DMS 273 (cell line): ENCODE results near the gene SCO2.

Source experiments
- DNase-seq: peaks from one replicate; lab custom pipeline; 2025; ENCODE audit not compliant: unreplicated experiment; lab: John Stamatoyannopoulos, UW

Gene SCO2

DNA sequence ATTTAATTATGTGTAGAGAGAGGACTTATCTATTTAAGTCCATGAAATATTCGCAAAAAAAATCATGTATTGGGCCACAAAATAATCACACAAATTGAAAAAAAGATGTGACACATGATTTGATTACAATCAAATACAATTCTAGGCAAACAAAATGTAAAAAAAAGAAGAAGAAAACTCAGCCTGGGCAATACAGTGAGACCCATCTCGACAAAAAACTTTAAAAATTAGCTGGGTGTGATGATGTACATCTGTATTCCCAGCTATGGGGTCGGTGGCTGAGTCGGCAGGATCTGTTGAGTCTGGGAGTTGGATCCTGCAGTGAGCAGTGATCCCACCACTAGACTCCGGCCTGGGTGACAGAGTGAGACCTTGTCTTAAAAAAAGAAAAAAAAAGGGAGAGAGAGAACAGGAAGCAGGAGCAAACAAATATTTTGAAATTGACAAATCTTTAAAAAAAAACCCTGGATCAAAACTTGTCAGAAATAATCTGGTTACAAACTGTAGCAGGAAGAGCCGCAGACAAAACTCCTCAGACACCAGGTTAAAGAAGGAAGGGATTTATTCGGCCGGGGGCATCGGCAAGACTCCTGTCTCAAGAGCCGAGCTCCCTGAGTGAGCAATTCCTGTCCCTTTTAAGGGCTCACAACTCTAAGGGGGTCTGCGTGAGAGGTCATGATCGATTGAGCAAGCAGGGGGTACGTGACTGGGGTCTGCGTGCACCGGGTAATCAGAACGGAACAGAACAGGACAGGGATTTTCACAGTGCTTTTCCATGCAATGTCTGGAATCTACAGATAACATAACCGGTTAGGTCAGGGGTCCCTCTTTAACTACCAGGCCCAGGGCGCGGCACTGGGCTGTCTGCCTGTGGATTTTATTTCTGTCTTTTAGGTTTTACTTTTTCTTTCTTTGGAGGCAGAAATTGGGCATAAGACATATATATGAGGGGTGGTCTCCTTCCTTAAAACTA lies 7.7 kb upstream of the SCO2 start:
- DNase-seq: no peak

DNA sequence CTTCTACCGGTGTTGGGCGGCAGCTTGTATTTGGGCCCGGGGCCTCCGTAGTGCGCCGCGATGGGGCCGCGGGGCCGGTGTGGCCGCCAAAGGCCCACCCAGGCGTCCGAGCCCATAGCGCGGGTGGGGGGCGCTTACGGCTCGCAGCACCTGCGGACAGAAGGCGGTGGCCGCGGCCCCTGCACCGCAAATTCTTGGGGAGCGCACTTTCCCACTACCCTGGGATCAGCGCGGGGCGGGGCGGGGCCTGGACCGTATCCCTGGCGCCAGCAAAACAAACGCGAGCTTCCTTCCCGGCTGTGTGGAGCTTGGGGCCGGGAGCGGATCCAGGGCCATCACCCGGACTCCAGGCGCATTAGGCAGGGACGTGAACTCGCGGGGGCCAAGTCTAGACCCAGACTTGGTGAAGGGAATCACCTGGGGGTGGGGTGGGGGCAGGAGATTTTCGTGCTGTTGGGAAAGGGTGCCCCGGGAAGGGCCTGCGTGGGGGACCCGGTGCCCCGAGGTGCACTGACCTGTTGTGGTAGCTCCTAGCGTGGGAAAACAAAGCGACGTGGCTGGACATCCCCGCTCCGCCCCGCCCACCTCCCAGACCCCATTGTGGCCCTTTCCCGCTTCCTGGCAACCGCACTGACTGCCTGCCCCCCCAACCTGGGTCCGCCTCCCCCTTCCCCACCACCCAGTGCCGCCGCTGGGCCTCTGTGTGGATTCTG lies 6.7 kb upstream of the SCO2 start:
- peak; percentile 45 for DNase-seq

DNA sequence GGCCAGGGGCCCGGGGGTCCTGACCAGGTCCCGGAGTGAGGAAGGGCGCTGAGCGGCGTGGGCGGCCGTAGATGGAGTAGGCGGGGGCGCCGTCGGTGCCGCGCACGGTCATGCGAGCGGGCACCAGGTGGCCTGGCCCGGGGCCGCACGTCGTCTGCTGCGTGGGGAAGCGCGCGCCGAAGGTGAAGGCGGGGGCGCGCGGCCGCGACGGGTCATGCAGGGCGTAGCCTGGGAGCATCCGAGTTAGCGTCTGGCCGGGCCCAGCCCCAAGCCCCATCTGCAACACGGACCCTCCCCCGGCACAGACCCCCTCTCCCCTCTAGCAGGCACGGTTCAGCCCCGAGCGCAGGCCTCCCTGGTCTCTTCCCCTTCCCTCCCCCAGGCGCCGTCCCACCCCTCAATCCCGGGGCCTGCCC lies 6.2 kb upstream of the SCO2 start:
- DNase-seq: peak; percentile 51

DNA sequence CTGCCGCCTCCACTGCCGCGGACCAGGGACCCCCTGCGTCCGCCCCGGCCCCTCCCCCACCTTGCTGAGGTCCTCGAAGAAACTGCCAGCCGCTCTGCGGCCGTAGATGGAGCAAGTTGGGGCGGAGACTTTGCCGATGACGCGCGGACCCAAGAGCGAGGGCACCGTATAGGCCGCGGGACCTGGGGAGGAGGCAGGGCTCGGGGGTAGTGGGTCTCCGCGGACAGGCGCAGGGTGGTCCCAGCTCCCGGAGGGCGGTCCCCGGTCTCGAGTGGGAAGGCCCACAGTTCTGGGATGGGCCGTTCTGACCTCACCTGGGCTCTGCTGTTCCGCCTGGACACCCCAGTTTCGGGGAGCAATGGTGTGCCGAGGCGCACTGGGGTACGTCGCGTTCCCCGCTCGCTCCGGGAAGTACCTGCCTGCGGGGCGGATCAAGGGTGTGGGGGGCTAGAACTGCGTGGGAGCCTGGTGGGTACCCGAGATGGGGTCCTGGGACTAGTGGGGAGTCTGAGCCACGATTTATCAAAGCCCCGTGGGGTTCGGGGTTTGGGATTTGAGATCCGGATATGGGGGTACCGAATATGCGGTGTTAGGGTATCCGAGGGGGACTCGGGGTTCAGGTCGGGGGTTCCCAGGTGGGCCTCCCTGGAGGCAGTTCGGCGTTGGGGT lies 5.6 kb upstream of the SCO2 start:
- peak; percentile 76 for DNase-seq

DNA sequence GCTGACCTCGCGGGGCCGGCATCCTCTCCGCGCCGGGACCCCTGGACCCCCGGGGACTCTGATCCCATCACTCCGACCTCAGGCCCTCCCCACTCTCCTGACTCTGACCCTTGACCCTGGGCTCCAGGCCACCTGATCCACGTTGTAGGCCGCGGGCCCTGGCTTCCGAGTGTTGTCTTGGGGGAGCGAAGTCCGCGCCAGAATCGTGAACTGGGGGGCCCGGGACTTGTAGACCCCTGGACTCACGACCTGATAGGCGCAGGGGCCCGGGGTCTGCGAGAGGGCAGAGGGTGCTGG lies 5.1 kb upstream of the SCO2 start:
- DNase-seq: no peak

DNA sequence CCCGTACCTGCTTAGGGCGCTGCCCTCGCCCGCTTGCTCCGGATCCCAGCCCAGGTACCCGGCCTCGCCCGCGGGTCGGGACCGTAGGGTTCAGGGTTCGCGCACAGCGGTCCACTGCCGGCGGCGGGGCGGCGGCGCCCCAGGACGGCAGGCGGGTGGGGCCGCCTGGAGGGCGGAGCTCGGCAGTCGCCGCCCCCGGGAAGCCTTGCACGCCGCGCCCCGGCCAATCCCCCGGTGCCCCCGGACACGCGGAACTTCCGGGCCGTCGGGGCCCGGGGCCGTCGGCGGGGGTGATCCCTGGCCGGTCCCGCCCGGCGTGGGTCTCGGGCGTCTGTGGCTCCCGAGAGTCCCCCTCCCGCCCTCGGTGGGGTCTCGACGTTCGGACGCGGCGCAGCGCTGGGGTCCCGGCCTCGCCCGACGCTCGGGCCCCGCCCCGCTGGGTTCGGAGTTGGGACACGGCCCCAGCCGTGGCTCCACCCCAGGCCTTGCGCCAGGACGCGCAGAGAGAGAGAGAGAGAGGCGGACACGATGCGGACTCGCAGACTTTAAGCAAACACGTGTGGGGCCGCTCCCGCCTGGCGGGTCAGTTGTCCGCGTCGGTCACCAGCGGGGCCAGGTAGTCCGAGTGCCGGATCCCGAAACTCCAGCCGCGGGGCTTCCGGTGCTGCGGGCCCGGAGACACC lies 4.6 kb upstream of the SCO2 start, which contains the start of gene TYMP:
TSS of gene TYMP (minus strand) at position 116 of the 683 bp plus-strand sequence. CDS start 303 bp downstream, outside the sequence.
- DNase-seq: peak; percentile 63

DNA sequence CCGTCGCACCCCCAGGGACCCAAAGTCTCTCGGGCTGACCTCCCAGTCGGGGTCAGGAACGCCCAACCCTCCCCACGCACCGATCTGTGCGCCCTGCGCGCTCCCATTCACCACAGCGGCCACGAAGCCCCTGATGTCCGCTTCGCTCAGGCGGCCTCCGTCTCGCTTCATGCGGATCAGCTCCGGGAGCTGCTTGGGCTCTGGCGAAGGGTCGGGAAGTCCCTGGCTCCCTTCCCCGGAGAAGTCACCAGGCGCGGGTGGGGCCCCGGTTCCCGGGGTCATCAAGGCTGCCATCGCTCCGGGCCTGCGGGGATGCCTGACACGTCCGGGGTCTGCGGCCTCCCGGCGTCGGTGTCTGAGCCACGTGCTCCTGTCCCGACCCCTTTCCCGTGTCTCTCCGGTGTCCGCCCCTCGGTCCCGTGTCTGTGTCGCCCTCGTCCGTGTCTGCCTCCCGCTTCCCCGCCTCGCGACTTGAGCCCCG lies 4.1 kb upstream of the SCO2 start:
- peak; percentile 43 for DNase-seq

DNA sequence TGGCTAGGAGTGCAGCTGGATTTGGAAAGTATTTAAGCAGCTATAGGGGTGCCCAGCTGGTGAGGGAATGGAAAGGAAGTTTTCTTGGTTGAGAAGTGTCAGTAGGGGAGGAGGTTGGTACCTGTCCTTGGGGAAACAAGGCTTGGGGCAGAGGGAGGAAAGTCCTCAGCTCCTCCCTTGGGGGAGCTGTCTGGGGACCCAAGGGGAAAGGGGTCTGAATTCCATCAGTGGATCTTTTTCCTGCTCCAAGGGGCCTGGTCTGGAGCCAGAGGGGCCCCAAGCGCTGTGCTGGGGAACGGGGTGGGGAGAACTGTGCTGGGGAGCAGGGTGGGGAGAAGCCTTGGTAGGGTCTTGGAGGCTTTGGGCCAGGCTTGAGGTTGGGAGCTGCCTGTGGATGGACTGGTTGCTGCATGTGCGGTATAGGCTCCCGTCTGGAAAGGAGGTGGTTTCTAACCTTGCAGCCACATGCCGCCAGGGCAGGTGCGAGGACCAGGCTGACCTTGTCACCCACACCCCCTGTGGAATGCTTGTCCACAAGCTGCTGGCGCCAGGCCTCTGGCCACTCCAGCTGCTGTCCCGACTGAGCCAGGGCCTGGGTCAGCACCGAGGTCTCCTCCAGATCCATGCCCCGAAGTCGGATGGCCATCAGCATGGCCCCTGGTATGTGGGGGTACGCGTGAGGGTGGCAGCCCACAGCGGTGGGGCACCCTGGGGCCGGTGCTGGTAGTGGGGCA lies 3.5 kb upstream of the SCO2 start:
- no peak for DNase-seq

DNA sequence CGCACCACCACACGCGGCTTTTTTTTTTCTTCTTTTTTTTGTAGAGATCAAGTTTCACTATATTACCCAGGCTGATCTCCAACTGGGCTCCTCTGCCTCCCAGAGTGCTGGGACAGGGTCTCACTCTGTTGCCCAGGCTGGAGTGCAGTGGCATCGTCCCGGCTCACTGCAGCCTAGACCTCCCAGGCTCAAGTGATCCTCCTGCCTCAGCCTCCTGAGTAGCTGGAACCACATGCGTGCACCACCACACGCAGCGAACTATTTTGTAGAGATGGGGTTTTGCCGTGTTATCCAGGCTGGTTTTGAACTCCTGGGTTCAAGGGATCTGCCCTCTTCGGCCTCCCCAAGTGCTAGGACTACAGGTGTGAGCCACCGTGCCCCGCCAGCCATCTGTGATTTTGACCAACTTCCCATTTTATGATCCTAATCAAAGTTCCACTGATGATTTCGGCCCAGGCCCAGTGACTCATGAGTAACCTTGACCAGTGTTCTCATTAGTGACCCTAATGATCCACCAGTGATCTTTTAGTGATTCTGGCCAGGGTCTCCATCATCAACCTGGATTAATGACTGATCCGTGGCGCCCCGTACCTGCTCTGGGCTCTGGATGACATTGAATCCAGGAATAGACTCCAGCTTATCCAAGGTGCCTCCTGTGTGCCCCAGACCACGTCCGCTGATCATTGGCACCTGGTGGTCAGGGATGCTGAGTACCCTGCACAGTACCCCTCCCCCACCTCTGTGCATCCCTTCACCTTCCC lies 2.7 kb upstream of the SCO2 start:
- DNase-seq: no peak

DNA sequence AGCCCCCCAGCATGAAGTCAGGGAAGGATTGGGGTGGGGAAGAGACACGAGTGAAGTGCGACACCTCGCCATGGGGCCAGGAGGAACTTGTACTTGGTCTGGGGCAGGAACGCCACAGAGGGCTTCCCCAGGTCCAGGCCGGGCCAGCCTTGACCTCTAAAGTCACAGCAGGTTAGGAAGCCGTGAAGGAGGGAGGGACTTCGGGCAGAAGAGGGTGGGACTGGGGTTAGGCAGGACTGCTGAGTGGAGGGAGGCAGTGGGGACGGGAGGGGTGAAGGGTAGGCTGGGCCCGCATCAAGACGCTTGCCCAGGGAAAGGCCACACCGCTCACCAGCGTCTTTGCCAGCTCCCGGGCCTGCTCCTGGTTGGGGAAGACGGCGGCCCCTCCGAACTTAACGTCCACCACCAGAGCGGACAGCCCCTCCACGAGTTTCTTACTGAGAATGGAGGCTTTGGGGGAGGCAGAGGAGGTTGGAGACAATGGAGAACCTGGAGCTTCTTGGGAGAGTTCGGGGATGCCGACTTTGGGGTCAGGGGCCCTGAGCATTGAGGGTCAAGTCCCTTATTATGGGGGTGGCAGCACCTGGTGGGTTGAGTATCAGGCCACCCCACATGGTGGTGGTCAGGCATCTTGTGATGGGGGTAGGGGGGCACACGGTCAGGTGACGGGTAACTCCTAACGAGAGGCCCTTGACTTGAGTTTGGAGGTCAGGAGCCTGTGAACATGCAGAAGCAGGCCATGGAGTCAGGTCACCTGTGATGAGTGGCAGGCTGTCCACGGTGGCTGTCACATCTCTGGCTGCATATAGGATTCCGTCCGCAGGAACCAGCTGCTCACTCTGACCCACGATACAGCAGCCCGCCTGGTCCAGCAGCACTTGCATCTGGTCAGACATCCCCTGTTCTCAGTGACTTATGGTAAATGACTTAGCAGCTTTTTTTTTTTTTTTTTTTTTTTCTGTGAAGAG lies 1.7 kb upstream of the SCO2 start:
- peak; percentile 27 for DNase-seq

DNA sequence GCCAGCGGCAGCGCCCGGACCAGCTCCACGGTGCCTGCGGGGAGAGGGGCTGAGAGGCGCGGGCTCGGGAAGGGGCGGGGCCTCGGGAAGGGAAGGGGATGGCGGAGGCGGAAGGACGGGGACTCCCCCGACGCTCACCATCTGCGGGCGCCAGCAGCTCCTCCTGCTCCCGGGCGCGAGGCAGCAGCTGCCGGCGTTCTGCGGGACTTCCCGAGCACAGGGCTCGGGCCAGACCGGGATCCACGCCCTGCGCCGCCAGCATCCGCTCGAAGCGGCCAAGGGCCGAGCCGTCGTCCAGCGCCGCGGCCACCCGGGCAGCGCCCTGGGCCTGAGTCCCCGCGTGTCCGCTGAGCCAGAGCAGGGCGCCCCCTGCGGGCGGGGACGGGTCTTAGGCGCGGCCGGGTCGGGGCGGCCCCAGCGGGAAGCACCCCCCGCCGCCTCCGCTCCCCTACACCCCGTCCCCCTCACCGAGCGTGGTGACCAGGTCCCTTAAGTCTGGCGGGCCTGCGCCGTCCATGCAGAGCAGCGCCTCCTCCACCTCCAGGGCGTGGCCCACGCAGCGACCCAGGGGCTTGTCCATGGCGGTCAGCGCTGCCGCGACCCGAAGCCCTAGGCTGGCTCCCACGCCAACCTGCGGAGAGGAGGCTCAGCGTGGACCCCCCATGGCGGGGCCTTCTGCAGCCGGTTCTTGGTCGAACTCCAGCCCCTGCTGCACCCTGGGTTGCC lies 873 bp upstream of the SCO2 start:
- DNase-seq: peak; percentile 91

DNA sequence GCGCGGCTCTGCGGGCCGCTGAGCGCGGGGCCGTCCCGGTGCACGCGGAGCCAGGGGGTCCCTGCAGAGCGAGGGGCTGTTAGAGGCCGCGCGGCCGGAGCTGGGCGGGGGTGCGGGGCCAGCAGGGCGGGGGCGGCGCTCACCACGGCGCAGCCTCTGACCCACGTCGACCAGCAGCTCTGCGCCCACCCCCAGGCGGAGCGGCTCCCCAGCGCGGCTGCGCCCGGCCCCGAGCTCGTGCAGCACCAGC lies 385 bp upstream of the SCO2 start:
- no peak for DNase-seq

DNA sequence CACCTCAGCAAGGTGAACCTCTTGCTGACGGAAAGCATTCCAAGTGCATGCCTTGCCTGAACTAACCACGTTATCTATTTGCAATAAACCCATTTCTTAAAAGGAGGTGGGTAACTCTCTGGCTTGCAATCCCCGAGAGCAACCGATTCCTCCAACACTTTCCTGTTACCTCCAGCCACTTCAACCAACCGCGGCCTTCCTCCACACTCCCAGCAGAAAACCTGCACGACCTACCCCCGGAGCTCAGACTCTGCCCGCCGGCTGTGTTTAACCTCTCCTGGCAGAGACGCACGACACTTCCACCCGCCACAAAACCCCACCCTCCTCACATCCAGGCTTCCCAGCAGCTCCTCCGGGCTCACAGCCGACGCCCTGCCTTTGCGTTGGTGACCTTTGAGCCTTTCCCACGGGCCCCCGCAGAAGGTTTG lies 708 bp downstream of the SCO2 start:
- DNase-seq: peak; percentile 63

DNA sequence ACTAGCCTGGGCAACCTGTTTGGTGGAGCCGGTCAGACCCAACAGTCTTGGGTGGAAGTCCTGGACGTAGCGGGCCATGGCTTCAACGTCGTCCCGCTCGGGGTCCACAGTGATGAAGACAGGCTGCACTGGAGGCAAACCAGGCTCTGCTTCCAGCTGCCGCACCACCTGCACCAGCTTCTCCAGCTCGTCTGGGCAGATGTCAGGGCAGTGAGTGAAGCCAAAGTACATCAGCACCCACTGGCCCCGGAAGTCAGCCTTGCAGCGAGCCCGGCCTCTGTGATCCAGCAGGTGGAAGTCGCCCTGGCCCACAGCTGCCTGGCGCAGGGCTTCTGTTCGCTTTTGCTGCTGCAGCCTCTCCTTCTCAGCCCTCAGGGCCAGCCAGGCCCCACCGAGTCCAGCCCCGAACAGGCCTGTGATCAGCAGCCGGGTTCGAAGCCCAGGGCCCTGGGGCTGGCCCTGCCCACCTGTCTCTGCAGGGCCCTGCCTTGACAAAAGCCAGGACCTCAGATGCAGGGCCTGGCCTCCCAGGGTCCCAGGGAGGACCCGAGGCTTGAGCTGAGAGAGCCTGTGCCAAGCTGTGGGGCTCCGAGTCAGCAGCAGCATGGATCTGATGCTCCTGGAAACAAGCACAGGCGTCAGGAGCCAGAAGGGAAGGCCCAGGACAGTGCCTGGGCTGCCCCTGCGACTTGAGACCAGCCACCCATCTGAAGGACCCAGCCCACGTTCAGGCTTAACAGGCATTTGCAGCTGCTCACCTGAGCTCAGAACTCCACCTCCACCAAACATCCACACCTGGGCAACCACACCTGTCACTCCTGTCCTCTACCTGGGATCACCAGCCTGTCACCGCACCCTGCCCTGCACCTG lies 1.4 kb downstream of the SCO2 start:
- DNase-seq: peak; percentile 74

DNA sequence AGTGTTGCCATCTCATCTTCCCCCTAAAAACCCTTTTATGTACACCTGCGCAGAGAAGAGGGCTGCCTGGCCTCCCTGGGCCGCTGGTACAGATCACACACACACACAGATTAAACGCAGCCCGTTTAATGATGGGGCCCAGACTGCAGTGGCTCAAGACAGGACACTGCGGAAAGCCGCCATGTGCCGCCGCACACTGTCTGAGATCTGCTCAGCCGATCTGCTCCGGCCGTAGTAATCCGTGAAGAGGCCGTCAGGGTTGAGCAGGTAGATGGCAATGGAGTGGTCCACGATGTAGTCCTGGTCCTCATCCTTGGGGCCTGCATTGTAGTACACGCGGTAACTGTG lies 2.0 kb downstream of the SCO2 start:
- DNase-seq: no peak

DNA sequence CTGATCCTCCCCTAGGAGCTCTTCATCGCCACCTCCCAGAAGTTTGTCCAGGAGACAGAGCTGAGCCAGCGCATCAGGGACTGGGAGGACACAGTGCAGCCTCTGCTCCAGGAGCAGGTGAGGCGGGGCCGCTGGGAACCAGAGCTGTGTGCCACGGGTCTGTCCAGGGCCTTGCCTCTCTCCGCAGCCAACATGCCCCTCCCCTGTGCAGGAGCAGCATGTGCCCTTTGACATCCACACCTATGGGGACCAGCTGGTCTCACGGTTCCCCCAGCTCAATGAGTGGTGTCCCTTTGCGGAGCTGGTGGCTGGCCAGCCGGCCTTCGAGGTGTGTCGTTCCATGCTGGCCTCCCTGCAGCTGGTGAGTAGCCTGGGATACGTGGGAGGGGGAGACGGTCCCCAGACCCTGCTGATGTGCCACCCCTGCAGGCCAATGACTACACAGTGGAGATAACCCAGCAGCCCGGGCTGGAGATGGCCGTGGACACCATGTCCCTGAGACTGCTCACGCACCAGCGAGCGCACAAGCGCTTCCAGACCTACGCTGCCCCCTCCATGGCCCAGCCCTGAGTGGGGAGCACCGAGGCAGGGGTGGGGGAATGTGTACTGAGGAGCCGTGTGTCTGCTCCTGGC lies 2.5 kb downstream of the SCO2 start:
- DNase-seq: no peak
